NCI-H2107 (cell line): ENCODE results near the gene VPS13D.
"Not testable (repeated sequence)": the region's sequence is repeated elsewhere in the genome, so short reads cannot be mapped to it uniquely, and the experiment has no call there.

Experiments
- DNase-seq: peaks from one replicate; lab custom pipeline; 2025; lab: John Stamatoyannopoulos, UW

The VPS13D gene

GRCh38 chr1:12375133-12375829, 145.5 kb downstream of the VPS13D start:
- no peak for DNase-seq

GRCh38 chr1:12376236-12377045, 146.6 kb downstream of the VPS13D start:
- no peak for DNase-seq

GRCh38 chr1:12380326-12381249, 150.8 kb downstream of the VPS13D start:
- no peak for DNase-seq

GRCh38 chr1:12383001-12383400, 153.2 kb downstream of the VPS13D start:
- no peak for DNase-seq

- no peak for DNase-seq
Observed at GRCh38 chr1:12383786-12384185, 154.0 kb downstream of the VPS13D start.

GRCh38 chr1:12384836-12385456, 155.1 kb downstream of the VPS13D start:
- DNase-seq, result no peak

GRCh38 chr1:12386130-12386529, 156.3 kb downstream of the VPS13D start:
- no peak for DNase-seq

GRCh38 chr1:12387641-12388040, 157.8 kb downstream of the VPS13D start:
- DNase-seq, result no peak

- DNase-seq, result not testable (repeated sequence)
Observed at GRCh38 chr1:12390296-12390695, 160.5 kb downstream of the VPS13D start.

- DNase-seq, result no peak
Observed at GRCh38 chr1:12397462-12398450, 167.9 kb downstream of the VPS13D start.

GRCh38 chr1:12398479-12398878, 168.6 kb downstream of the VPS13D start:
- no peak for DNase-seq

GRCh38 chr1:12400027-12400693, 170.3 kb downstream of the VPS13D start:
- DNase-seq, result no peak

GRCh38 chr1:12402159-12402673, 172.4 kb downstream of the VPS13D start:
- no peak for DNase-seq

GRCh38 chr1:12402842-12403241, 173.0 kb downstream of the VPS13D start:
- no peak for DNase-seq

- no peak for DNase-seq
Observed at GRCh38 chr1:12404918-12405317, 175.1 kb downstream of the VPS13D start.

- DNase-seq, result no peak
Observed at GRCh38 chr1:12405325-12406210, 175.7 kb downstream of the VPS13D start.

- DNase-seq, result no peak
Observed at GRCh38 chr1:12406211-12407021, 176.6 kb downstream of the VPS13D start.
